Activated CD8-positive, alpha-beta T cell treated with anti-CD3 and anti-CD28 coated beads for 36 hours (primary cell): ENCODE results near the gene DEPP1. TPM values are rescaled to one million over a fixed set of nuclear protein-coding genes. Genes with fewer than 3 reads are reported as not detected.

ENCODE experiments used
- ATAC-seq: fragments of 200-7000 bp; cut with Tn5 transposase; one replicate; pipeline ENCODE4 v1.10.0; 2021; ENCODE audit warnings: mild to moderate bottlenecking, moderate library complexity
- CTCF ChIA-PET: fragments of 350-600 bp; sonication (Branson Sonifier 250); formaldehyde crosslinking; loops from one replicate; lab custom pipeline; 2021; ENCODE audit warnings: antibody characterized with exemption; lab: Charles Lee
- POLR2A ChIA-PET: fragments of 350-600 bp; sonication (Branson Sonifier 250); formaldehyde crosslinking; loops from one replicate; lab custom pipeline; 2021; ENCODE audit warnings: antibody characterized with exemption; lab: Charles Lee
- DNase-seq: peaks from one replicate; pipeline ENCODE4 v3.0.0-alpha.2; 2020
- H3K27ac Mint-ChIP-seq: one replicate; pipeline ENCODE4 v1.8.0; 2021; ENCODE audit warnings: mild to moderate bottlenecking, mixed read lengths
- H3K27me3 Mint-ChIP-seq: one replicate; pipeline ENCODE4 v1.8.0; 2021; ENCODE audit warnings: mixed read lengths
- H3K36me3 Mint-ChIP-seq: one replicate; pipeline ENCODE4 v1.8.0; 2021; ENCODE audit warnings: low read depth, mixed read lengths
- H3K4me1 Mint-ChIP-seq: one replicate; pipeline ENCODE4 v1.8.0; 2021; ENCODE audit warnings: low read depth, mixed read lengths
- H3K4me3 Mint-ChIP-seq: one replicate; pipeline ENCODE4 v1.8.0; 2021; ENCODE audit warnings: mild to moderate bottlenecking, moderate library complexity, mixed read lengths
- H3K9me3 Mint-ChIP-seq: one replicate; pipeline ENCODE4 v1.8.0; 2021; ENCODE audit warnings: mixed read lengths
- CTCF ChIP-seq: fragments of 200-600 bp; IDR thresholded peaks from one replicate; pipeline ENCODE4 v1.8.0; 2022; ENCODE audit warnings: antibody characterized with exemption, mild to moderate bottlenecking
- intact Hi-C: fragments of 100-400 bp; cut with micrococcal nuclease; formaldehyde crosslinking; loops from one replicate; pipeline ENCODE4 v1.10.0; 2022
- total RNA-seq, 2 experiments: library from RNA; stranded (reverse); gene quantifications; one replicate each; pipeline ENCODE4 v1.2.3, GENCODE V29; 2021

Gene DEPP1
- total RNA-seq, 2 experiments from 2014 or later, result 0.16 to 0.27 TPM

GRCh38 chr10:44988957-44989585, 10.5 kb upstream of the DEPP1 start:
- no peak for TF ChIP-seq CTCF
- H3K27me3 Mint-ChIP-seq, result peaks cover 3% of the 10 kb centered on the region
- peaks cover 3% of the 10 kb centered on the region for H3K4me1 Mint-ChIP-seq
- no peak overlapping the region for H3K27ac Mint-ChIP-seq
- no peaks in the 10 kb centered on the region for H3K9me3 Mint-ChIP-seq
- no peaks in the 10 kb centered on the region for H3K36me3 Mint-ChIP-seq
- no peak overlapping the region for H3K4me3 Mint-ChIP-seq
- ChIA-PET POLR2A (interaction anchor here (0.6 kb wide), 1 partner anchor 13 kb away, joined by 3 read pairs; no protein-coding TSS in a partner anchor), CTCF (interaction anchor here (0.9 to 1.9 kb wide), 4 partner anchors 15 to 56 kb away, joined by 3 to 8 read pairs (median 4); no protein-coding TSS in a partner anchor)
- no peak for DNase-seq
- intact Hi-C loops, result no loop called here
- no peak for ATAC-seq

- ChIA-PET POLR2A (interaction anchor here (1.4 kb wide), 1 partner anchor 14 kb away, joined by 3 read pairs; the partner anchor contains the start of gene ZNF22), CTCF (interaction anchor here (1.0 to 1.4 kb wide), 3 partner anchors 9 to 54 kb away, joined by 3 to 5 read pairs (median 4); no protein-coding TSS in a partner anchor)
- DNase-seq (no peak), ATAC-seq (no peak)
- H3K27me3 Mint-ChIP-seq, result peaks cover 3% of the 10 kb centered on the region
- peaks cover 3% of the 10 kb centered on the region for H3K4me1 Mint-ChIP-seq
- H3K27ac Mint-ChIP-seq, result no peak overlapping the region
- intact Hi-C loops, result no loop called here
- no peak overlapping the region for H3K4me3 Mint-ChIP-seq
- no peaks in the 10 kb centered on the region for H3K9me3 Mint-ChIP-seq
- no peaks in the 10 kb centered on the region for H3K36me3 Mint-ChIP-seq
- no peak for TF ChIP-seq CTCF
Measured at GRCh38 chr10:44986670-44987069, 8.1 kb upstream of the DEPP1 start.

DNA sequence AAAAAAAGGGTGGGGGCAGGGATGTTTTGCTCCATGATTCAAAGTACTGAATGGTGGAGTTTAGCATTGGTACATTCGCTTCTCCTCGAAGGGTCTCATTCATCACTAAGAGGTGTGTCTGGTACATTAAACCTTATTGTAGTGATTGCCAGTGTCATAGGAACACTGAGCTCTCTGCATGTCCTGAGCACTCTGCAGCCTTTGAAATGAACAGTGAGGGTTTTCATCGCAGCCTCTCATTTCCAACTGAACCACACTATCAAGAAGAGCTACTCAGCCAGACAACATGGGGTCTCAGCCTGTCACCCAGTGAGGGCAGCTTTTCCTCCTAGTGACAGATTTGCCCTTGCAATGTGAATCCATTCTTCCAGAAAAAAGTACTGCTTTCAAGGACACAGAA, 7.6 kb upstream of the DEPP1 start:
- no peak for DNase-seq
- no peaks in the 10 kb centered on the region for H3K9me3 Mint-ChIP-seq
- no peak for ATAC-seq
- CTCF ChIA-PET, result interaction anchor here (1.0 to 1.4 kb wide), 3 partner anchors 9 to 53 kb away, joined by 3 to 5 read pairs (median 4); no protein-coding TSS in a partner anchor
- intact Hi-C loops, result no loop called here
- no peaks in the 10 kb centered on the region for H3K36me3 Mint-ChIP-seq
- POLR2A ChIA-PET, result no interaction called here
- no peak for TF ChIP-seq CTCF
- H3K27ac Mint-ChIP-seq, result no peak overlapping the region
- H3K4me1 Mint-ChIP-seq, result peaks cover 3% of the 10 kb centered on the region
- no peak overlapping the region for H3K4me3 Mint-ChIP-seq
- H3K27me3 Mint-ChIP-seq, result peaks cover 3% of the 10 kb centered on the region

DNA sequence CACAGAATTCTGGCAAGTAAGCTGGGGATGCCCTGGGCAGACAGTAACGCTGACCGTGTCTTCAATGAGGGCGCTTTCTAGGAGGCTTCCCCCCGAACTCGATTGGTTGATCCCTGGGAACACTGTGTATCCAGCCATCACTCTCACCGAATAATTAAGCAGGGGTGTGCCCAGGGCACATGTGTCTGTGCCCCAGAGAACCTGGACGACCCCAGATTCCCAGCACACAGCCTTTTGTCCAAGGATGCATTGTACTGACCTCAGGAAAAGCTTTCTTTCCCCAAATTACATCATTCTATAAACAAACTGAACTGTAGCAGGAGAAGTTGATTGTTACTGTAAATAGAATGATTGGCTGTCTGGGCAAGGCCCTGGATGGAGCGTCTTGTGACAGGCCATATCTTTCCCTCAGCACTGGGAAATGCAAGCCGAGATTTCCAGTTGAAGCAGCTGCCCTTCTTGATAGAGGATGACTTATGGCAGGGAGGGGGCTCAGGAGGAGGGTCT, 6.6 kb upstream of the DEPP1 start:
- ATAC-seq (no peak), DNase-seq (no peak)
- CTCF ChIA-PET, result no interaction called here
- Mint-ChIP-seq H3K27ac (no peak overlapping the region), H3K4me1 (peaks cover 3% of the 10 kb centered on the region), H3K36me3 (no peaks in the 10 kb centered on the region), H3K9me3 (no peaks in the 10 kb centered on the region), H3K27me3 (peaks cover 3% of the 10 kb centered on the region), H3K4me3 (no peak overlapping the region)
- POLR2A ChIA-PET, result no interaction called here
- intact Hi-C loops, result no loop called here
- no peak for TF ChIP-seq CTCF

GRCh38 chr10:44984671-44985101, 6.1 kb upstream of the DEPP1 start:
- intact Hi-C loops, result no loop called here
- no peak for ATAC-seq
- no peak for DNase-seq

More at GRCh38 chr10:44984671-44985101, 6.1 kb upstream of the DEPP1 start:
- TF ChIP-seq CTCF, result no peak
- Mint-ChIP-seq H3K4me3 (no peak overlapping the region), H3K4me1 (peaks cover 3% of the 10 kb centered on the region), H3K9me3 (no peaks in the 10 kb centered on the region), H3K27me3 (peaks cover 3% of the 10 kb centered on the region), H3K27ac (no peak overlapping the region), H3K36me3 (no peaks in the 10 kb centered on the region)
- CTCF ChIA-PET, result no interaction called here
- POLR2A ChIA-PET, result no interaction called here
